Renal cortex interstitium (tissue), 15 donors: ENCODE results near the gene ELP2. TPM values are rescaled to one million over a fixed set of nuclear protein-coding genes. Genes with fewer than 3 reads are reported as not detected.
A peak's percentile ranks its signal among the peaks of the same experiment; 100 is the strongest.
"Not testable (repeated sequence)": the region's sequence is repeated elsewhere in the genome, so short reads cannot be mapped to it uniquely, and the experiment has no call there.

Source experiments
- DNase-seq, 11 donors: peaks; one replicate each; pipeline ENCODE4 v3.0.0-alpha.2; 2013; ENCODE audit warnings: low read depth in 9 of 11, low spot score in 4 of 11; ENCODE audit errors: extremely low read depth in 1 of 11
- long read RNA-seq, 16 experiments: transcript quantifications; one replicate each; lab custom pipeline, GENCODE V29; 2026
- polyA plus RNA-seq, 3 donors: library from polyadenylated mRNA; unstranded; fragments of 120-200 nt; gene quantifications; one replicate each; pipeline ENCODE4 v1.2.1, GENCODE V29; 2013; ENCODE audit not compliant: insufficient read length in 3 of 3

The ELP2 gene
- polyA plus RNA-seq = 100 to 1,000 TPM in 2 of 3 donors, 10 to 100 TPM in 1; 83.7 to 140 (median 126) TPM
- long read RNA-seq, donor 1, full-length matches to known transcripts = 10 of 10 reads
- long read RNA-seq, donor 1, partial matches to known transcripts = 0 of 10 reads
- long read RNA-seq, donor 1, other reads (novel, unspliced or antisense) = 0 of 10 reads
- long read RNA-seq, donor 2, full-length matches to known transcripts = 4 of 4 reads
- long read RNA-seq, donor 2, partial matches to known transcripts = 0 of 4 reads
- long read RNA-seq, donor 2, other reads (novel, unspliced or antisense) = 0 of 4 reads
- long read RNA-seq, donor 3, full-length matches to known transcripts = 18 of 18 reads
- long read RNA-seq, donor 3, partial matches to known transcripts = 0 of 18 reads
- long read RNA-seq, donor 3, other reads (novel, unspliced or antisense) = 0 of 18 reads
- long read RNA-seq, donor 4, full-length matches to known transcripts = 16 of 16 reads
- long read RNA-seq, donor 4, partial matches to known transcripts = 0 of 16 reads
- long read RNA-seq, donor 4, other reads (novel, unspliced or antisense) = 0 of 16 reads
- long read RNA-seq, donor 5 = 0 reads
- long read RNA-seq, donor 6, full-length matches to known transcripts = 22 of 22 reads
- long read RNA-seq, donor 6, partial matches to known transcripts = 0 of 22 reads
- long read RNA-seq, donor 6, other reads (novel, unspliced or antisense) = 0 of 22 reads
- long read RNA-seq, donor 7, full-length matches to known transcripts = 16 of 22 reads
- long read RNA-seq, donor 7, partial matches to known transcripts = 6 of 22 reads
- long read RNA-seq, donor 7, other reads (novel, unspliced or antisense) = 0 of 22 reads
- long read RNA-seq, donor 8 = 0 reads
- long read RNA-seq, donor 9, full-length matches to known transcripts = 14 of 21 reads
- long read RNA-seq, donor 9, partial matches to known transcripts = 7 of 21 reads
- long read RNA-seq, donor 9, other reads (novel, unspliced or antisense) = 0 of 21 reads
- long read RNA-seq, donor 10, full-length matches to known transcripts = 9 of 15 reads
- long read RNA-seq, donor 10, partial matches to known transcripts = 6 of 15 reads
- long read RNA-seq, donor 10, other reads (novel, unspliced or antisense) = 0 of 15 reads
- long read RNA-seq, donor 11, full-length matches to known transcripts = 8 of 8 reads
- long read RNA-seq, donor 11, partial matches to known transcripts = 0 of 8 reads
- long read RNA-seq, donor 11, other reads (novel, unspliced or antisense) = 0 of 8 reads
- long read RNA-seq, donor 12, full-length matches to known transcripts = 7 of 7 reads
- long read RNA-seq, donor 12, partial matches to known transcripts = 0 of 7 reads
- long read RNA-seq, donor 12, other reads (novel, unspliced or antisense) = 0 of 7 reads
- long read RNA-seq, donor 13 = 0 reads
- long read RNA-seq, donor 14, full-length matches to known transcripts = 15 of 15 reads
- long read RNA-seq, donor 14, partial matches to known transcripts = 0 of 15 reads
- long read RNA-seq, donor 14, other reads (novel, unspliced or antisense) = 0 of 15 reads
- long read RNA-seq, donor 15, full-length matches to known transcripts = 9 of 15 reads
- long read RNA-seq, donor 15, partial matches to known transcripts = 6 of 15 reads
- long read RNA-seq, donor 15, other reads (novel, unspliced or antisense) = 0 of 15 reads
- long read RNA-seq, donor 16, full-length matches to known transcripts = 38 of 48 reads
- long read RNA-seq, donor 16, partial matches to known transcripts = 10 of 48 reads
- long read RNA-seq, donor 16, other reads (novel, unspliced or antisense) = 0 of 48 reads

GRCh38 chr18:36129300-36130038, at the start of gene ELP2, which contains the start of gene SLC39A6:
Gene ELP2, plus strand, starts transcription at chr18:36129899. Its CDS starts 35 bp downstream, at chr18:36129934.
Gene SLC39A6, minus strand, starts transcription at chr18:36129340. Its CDS starts 2,333 bp downstream, at chr18:36127007.
- DNase-seq = peak; percentile 92 to 96 (median 95)

GRCh38 chr18:36081118-36081517, 48.6 kb upstream of the ELP2 start:
- DNase-seq = not testable (repeated sequence)

- no peak for DNase-seq
Measured at GRCh38 chr18:36083729-36084128, 46.0 kb upstream of the ELP2 start.

- no peak for DNase-seq
Measured at GRCh38 chr18:36085195-36085594, 44.5 kb upstream of the ELP2 start.

- no peak for DNase-seq
Measured at GRCh38 chr18:36086186-36086585, 43.5 kb upstream of the ELP2 start.

GRCh38 chr18:36088256-36088655, 41.4 kb upstream of the ELP2 start:
- no peak for DNase-seq

- no peak for DNase-seq
Measured at GRCh38 chr18:36089001-36089400, 40.7 kb upstream of the ELP2 start.

- DNase-seq = not testable (repeated sequence)
Measured at GRCh38 chr18:36092116-36092515, 37.6 kb upstream of the ELP2 start.

- DNase-seq = no peak
Measured at GRCh38 chr18:36094431-36094830, 35.3 kb upstream of the ELP2 start.

- DNase-seq = peak in 6 of 11 donors; percentile 12 to 33 (median 25)
Measured at GRCh38 chr18:36095936-36096519, 33.7 kb upstream of the ELP2 start.

GRCh38 chr18:36096955-36097354, 32.7 kb upstream of the ELP2 start:
- DNase-seq = no peak

GRCh38 chr18:36099311-36099710, 30.4 kb upstream of the ELP2 start:
- DNase-seq = no peak

GRCh38 chr18:36101943-36102342, 27.8 kb upstream of the ELP2 start:
- no peak for DNase-seq

GRCh38 chr18:36104749-36105148, 24.9 kb upstream of the ELP2 start:
- DNase-seq = no peak

GRCh38 chr18:36107477-36107876, 22.2 kb upstream of the ELP2 start:
- no peak for DNase-seq

GRCh38 chr18:36108196-36108595, 21.5 kb upstream of the ELP2 start:
- DNase-seq = no peak

- no peak for DNase-seq
Measured at GRCh38 chr18:36108601-36109000, 21.1 kb upstream of the ELP2 start.
